K562 (cell line): ENCODE data around the gene SRGAP3. TPM values are rescaled to one million over a fixed set of nuclear protein-coding genes. Genes with fewer than 3 reads are reported as not detected.

Source experiments
- ATF1 ChIP-seq, 2 experiments: fragments of 450-650 bp in 1 of 2; IDR thresholded peaks; 2 replicates each; pipeline ENCODE4 v1.6.1; 2016; ENCODE audit warnings: missing compliant biosample characterization in 1 of 2, missing genetic modification characterization in 1 of 2
- CEBPB ChIP-seq: fragments of 450-650 bp; IDR thresholded peaks from 2 replicates; pipeline ENCODE4 v1.6.1; 2016; ENCODE audit warnings: missing genetic modification characterization, missing compliant biosample characterization
- CREM ChIP-seq: IDR thresholded peaks from 2 replicates; pipeline ENCODE4 v1.6.1; 2014; ENCODE audit warnings: antibody characterized with exemption, low read depth
- DNMT1 ChIP-seq: fragments of 450-650 bp; IDR thresholded peaks from 2 replicates; pipeline ENCODE4 v1.6.1; 2016; ENCODE audit warnings: antibody characterized with exemption, mild to moderate bottlenecking
- E2F6 ChIP-seq, 2 experiments: IDR thresholded peaks; 2 replicates each; pipeline ENCODE4 v1.6.1; 2011; ENCODE audit warnings: borderline replicate concordance in 1 of 2, control low read depth in 1 of 2, low read depth in 1 of 2, low read length in 1 of 2, mild to moderate bottlenecking in 1 of 2, mixed read lengths in 1 of 2, moderate library complexity in 1 of 2; ENCODE audit not compliant: insufficient read depth in 1 of 2, insufficient read length in 1 of 2, poor library complexity in 1 of 2, severe bottlenecking in 1 of 2; ENCODE audit errors: extremely low read depth in 1 of 2
- GATA2 ChIP-seq: sonication (generic); formaldehyde crosslinking; IDR thresholded peaks from 2 replicates; pipeline ENCODE4 v1.4.0; 2020; ENCODE audit warnings: mild to moderate bottlenecking, missing genetic modification reagents
- GTF2E2 ChIP-seq: fragments of 200-800 bp; sonication (Bioruptor generic); IDR thresholded peaks from 2 replicates; pipeline ENCODE4 v1.6.1; 2016; ENCODE audit warnings: missing genetic modification characterization, missing compliant biosample characterization
- KAT7 ChIP-seq: sonication (generic); formaldehyde crosslinking; IDR thresholded peaks from 2 replicates; pipeline ENCODE4 v1.8.0; 2022; ENCODE audit warnings: missing genetic modification reagents, mild to moderate bottlenecking, borderline replicate concordance
- MIER1 ChIP-seq: fragments of 450-650 bp; IDR thresholded peaks from 2 replicates; pipeline ENCODE4 v1.6.1; 2016; ENCODE audit warnings: antibody characterized with exemption, mild to moderate bottlenecking, low read depth
- SUPT5H ChIP-seq: fragments of 450-650 bp; IDR thresholded peaks from 2 replicates; pipeline ENCODE4 v1.6.1; 2016
- TOE1 ChIP-seq, 2 experiments: fragments of 450-650 bp in 1 of 2; sonication (generic) in 1 of 2; formaldehyde crosslinking in 1 of 2; IDR thresholded peaks; 2 replicates each; pipeline versions ENCODE4 v1.7.1 to v1.8.0; 2016 to 2022; ENCODE audit warnings: borderline replicate concordance in 2 of 2, mild to moderate bottlenecking in 2 of 2, antibody characterized with exemption in 1 of 2, inconsistent platforms in 1 of 2, low read depth in 1 of 2, missing genetic modification reagents in 1 of 2, moderate library complexity in 1 of 2
- ZFP1 ChIP-seq: fragments of 450-650 bp; formaldehyde crosslinking; IDR thresholded peaks from 2 replicates; pipeline ENCODE4 v1.4.0; 2020; ENCODE audit warnings: mild to moderate bottlenecking, mixed read lengths
- ZNF609 ChIP-seq: sonication (generic); formaldehyde crosslinking; IDR thresholded peaks from 2 replicates; pipeline ENCODE4 v1.8.1; 2023; ENCODE audit warnings: missing genetic modification reagents, mild to moderate bottlenecking, borderline replicate concordance
- ZNF717 ChIP-seq: fragments of 250-450 bp; sonication (Bioruptor Pico); IDR thresholded peaks from 2 replicates; pipeline ENCODE4 v1.5.0; 2021
- polyA plus RNA-seq, 8 experiments: library from polyadenylated mRNA; depleted of rRNA in 4 of 8; stranded (reverse) in 5 of 8; unstranded in 3 of 8; fragments of >200 nt; fragmentation: Nextera tagmentation in 2 of 8; fragmentation: Illumina TruSeq in 1 of 8; extraction: Ambion mirVana in 2 of 8; extraction: Trizol in 1 of 8; gene quantifications; 2 replicates each; pipeline versions ENCODE4 v1.2.1 to v1.2.3, GENCODE V29; 2011 to 2014; ENCODE audit warnings: inconsistent platforms in 1 of 8, missing spikeins in 1 of 8
- total RNA-seq, 7 experiments: library from RNA; depleted of rRNA in 6 of 7; stranded (reverse); fragments of >200 nt in 6 of 7; fragmentation: Illumina TruSeq in 2 of 7; extraction: Trizol in 2 of 7; gene quantifications; 2 replicates each; pipeline versions ENCODE4 v1.2.1 to v1.2.3, GENCODE V29; 2011 to 2021; ENCODE audit warnings: low replicate concordance in 1 of 7

The SRGAP3 gene
- total and polyA plus RNA-seq, 9 of the 15 experiments (the other 6 are each of a cell fraction or from before 2014, with no cell fraction given): 0.11 to 0.85 (median 0.35) TPM; not detected in 2

DNA sequence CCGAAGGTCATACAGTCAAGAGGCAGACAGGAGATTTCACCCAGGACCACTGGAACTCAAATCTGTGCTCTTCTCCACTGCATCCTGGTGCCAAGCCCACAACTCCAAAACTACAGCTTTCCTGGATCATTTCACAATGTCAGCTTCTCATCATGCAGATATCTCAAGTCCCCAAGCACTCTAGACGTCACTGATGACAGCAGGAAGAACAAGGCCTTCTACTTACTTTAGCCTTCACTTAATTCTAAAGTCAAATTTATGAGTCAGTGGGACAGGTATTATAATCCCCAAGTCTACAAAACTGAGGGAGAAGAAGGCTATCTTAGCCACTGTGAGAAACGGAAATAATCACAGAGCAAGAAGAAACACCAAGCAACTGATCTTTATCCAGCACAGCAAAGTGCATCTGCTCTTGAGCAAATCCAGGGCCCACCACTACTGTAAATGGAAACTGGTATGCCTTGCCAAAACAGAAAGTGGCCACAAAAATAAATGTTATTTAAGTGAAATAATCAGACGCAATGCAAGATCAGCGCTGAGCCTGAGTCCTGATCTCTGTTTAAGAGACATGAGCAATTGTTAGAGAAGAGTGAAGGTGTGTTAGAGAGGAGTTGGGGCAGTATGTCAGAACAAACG, 287.1 kb downstream of the SRGAP3 start (continued):
- TF ChIP-seq TOE1 (IDR thresholded peaks at IDR 0.05; ENCODE audit: borderline replicate concordance) (no peak), TOE1 (CRISPR knock-in tag; IDR thresholded peaks at IDR 0.05; ENCODE audit: borderline replicate concordance, low read depth) (no peak), GTF2E2 (tag) (no peak), ZNF717 (CRISPR knock-in tag) (0 out of 2 replicates have a peak, but pooled peaks have one; percentile 43), KAT7 (CRISPR knock-in tag) (0 out of 2 replicates have a peak, but pooled peaks have one; percentile 7), ZFP1 (no peak), ZNF609 (CRISPR knock-in tag) (no peak), CREM (0 out of 2 replicates have a peak, but pooled peaks have one; percentile 18), GATA2 (CRISPR knock-in tag) (no peak), DNMT1 (no peak), MIER1 (no peak), SUPT5H (no peak), ATF1 (CRISPR knock-in tag; IDR thresholded peaks at IDR 0.05) (no peak), ATF1 (tag; IDR thresholded peaks at IDR 0.05) (no peak), E2F6 (IDR thresholded peaks at IDR 0.05; ENCODE audit: borderline replicate concordance in 1 of 2, extremely low read depth in 1 of 2, insufficient read depth in 1 of 2, insufficient read length in 1 of 2, low read depth in 1 of 2, low read length in 1 of 2, poor library complexity in 1 of 2, severe bottlenecking in 1 of 2) (no peak), CEBPB (tag) (0 out of 2 replicates have a peak, but pooled peaks have one; percentile 6)
